HG03442 (cell line): ENCODE measurements around the gene KRTAP5-10.
"Not testable (repeated sequence)": the region's sequence is repeated elsewhere in the genome, so short reads cannot be mapped to it uniquely, and the experiment has no call there.

ENCODE experiments used
- ATAC-seq: cut with Tn5 transposase; IDR thresholded peaks from one replicate; pipeline ENCODE4 v1.9.1; 2021; ENCODE audit warnings: mild to moderate bottlenecking, moderate library complexity; ENCODE audit not compliant: unreplicated experiment

KRTAP5-10 gene

GRCh38 chr11:71571101-71571850 lies 5.9 kb downstream of the KRTAP5-10 start:
- not testable (repeated sequence) for ATAC-seq

- ATAC-seq: no peak
Measured at GRCh38 chr11:71572811-71573210, 7.4 kb downstream of the KRTAP5-10 start.

DNA sequence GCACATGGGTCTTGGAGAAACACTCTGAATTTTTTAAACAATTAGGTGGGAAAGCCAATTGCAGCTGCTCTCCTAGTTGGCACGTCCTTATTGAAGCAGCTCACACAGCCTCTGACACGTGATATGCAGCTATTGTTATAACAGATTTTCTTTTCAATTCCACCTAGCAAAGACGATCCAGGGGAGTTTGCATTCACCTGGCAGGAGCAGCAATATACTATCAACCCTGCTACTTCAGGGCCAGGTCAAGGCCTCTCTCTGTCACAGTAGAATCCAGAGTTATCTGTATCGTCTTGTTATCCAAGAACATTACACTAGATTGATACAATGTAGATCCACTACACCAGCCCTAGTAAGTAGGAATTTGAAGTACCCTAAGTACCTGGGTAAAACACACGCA lies 9.1 kb downstream of the KRTAP5-10 start:
- ATAC-seq: no peak

DNA sequence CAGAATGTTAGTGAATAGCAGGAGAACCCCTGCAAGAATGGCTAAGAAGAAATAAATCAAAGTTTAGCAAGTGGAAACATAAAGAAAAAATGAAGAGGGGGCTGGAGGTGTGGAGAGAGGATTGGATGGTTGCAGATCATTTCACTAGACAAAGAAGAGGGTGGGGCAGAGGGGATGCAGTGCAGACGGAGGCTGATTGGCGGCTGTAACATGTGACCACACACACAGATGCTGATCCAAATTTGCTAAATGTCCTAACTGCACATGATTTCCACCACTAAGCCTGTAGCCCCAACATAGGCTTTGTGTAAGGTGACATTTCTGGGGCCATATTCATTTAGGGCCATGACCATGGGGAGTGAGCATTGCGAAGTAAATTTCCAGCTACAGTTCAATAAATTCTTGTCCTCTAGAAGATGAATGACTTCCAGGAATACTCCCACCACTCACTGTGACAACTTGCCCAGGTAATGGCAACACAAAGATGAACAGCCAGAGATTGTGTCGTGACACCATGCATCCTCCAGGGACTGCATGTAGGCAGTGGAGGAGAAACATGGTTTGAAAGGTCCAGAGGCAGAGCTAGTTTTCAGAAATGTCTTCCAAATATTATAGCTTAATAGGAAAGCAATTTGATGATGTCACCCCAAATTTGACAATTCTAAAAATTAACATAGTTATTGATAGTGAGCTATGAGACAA lies 10.5 kb downstream of the KRTAP5-10 start:
- no peak for ATAC-seq

- not testable (repeated sequence) for ATAC-seq
Measured at GRCh38 chr11:71576688-71577465, 11.5 kb downstream of the KRTAP5-10 start.

GRCh38 chr11:71577469-71578004 lies 12.2 kb downstream of the KRTAP5-10 start:
- ATAC-seq: no peak

DNA sequence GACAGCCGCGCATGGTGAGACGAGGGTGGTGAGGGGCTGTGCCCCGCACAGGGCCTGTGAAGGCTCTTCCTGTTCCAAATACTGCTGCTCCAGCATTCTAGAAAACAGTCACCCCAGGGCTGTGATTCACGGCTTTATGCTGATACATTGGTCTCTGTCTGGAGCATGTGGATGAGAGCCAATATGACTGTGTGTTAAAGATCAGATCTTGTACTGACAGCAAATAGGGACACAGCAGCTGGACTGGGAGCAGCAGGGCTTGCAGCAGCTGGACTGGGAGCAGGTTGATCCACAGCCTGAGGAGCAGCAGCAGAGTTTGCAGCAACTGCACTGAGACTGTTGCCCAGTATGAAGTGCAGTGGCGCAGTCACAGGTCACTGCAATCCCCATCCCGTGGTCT lies 14.2 kb downstream of the KRTAP5-10 start:
- not testable (repeated sequence) for ATAC-seq

DNA sequence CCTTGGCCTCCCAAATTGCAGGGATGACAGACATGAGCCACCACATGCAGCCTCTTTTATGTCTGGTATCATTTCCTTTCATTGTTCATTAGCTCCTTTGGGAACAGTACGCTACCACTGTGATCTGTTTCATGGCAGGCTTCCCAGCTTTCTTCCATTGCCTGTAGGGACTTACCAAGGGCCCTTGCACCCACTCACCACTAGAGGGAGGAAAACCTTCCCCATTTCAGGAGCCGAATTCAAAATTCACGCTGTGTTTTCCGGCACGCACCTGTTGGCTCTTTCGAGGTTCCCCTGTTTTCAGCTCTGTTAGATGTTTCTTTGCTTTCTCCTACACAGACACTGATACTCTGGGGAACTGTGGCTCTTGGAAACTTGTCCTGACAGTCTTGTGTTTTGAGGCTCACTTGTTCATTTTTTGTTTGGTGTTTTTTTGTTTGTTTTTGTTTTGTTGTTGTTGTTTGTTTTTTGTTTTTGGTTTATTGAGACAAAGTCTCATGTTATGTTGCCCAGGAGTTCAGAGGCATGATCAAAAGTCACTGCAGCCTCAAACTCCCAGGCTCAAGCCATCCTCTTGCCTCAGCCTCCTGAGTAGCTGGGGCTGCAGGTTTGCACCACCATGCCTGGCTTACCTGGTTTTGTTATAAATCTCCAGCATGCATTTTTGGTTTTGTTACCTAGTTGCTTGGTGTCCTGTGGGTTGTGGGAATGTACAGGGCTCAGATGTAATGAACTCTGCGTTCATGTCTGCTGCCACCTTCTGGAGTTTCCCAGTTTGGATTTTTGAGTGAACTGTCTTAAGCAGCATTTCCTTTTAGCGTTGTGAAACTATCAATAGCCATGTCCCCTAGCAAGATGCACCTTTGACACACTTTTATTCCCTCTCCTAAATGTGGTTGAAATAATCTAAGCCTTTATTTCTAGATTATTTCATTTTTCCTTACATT lies 15.0 kb downstream of the KRTAP5-10 start:
- no peak for ATAC-seq

DNA sequence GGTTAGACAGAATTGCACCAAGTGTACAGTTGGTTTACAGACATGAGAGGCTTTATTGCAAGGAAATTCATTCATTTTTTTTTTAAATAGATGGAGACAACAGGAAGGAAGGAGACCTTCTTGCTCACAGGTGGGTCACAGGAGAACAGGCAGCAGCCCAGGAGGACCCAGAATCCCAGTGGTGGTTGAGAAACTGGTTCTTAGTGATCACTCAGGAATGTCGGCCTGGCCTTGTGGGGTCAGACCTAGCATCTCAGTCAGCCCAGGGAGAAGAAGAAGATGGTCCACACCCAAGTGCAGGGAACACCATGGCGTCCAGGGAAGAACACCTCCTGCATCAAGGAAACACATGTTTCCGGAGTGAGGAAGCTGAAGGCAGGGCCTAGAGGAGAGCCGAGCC lies 16.5 kb downstream of the KRTAP5-10 start:
- no peak for ATAC-seq

DNA sequence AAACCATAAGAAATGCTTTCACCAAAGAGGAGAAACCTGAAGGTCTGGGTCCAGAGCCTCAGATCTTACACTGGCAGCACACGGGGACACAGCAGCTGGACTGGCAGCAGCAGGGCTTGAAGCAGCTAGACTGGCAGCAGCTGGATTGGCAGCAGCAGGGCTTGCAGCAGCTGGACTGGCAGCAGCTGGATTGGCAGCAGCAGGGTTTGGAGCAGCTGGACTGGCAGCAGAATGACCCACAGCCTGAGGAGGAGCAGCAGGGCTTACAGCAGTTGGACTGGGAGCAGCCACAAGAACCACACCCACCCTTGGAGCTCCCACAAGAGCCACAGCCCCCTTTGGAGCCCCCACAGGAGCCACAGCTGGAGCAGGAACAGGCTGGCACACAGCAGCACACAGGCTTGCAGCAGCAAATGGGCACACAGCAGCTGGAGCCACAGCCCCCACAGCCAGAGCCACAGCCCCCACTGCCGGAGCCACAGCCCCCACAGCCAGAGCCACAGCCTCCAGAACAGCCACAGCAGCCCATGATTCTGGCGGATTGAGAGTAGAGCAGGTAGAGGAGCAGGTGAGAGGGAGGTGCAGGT lies 17.0 kb downstream of the KRTAP5-10 start, which contains the start of gene KRTAP5-11:
KRTAP5-11 (minus strand) TSS at position 567 of the 587 bp plus-strand sequence; CDS start at position 529, 38 bp downstream.
- ATAC-seq: no peak

- not testable (repeated sequence) for ATAC-seq
Measured at GRCh38 chr11:71582969-71583368, 17.6 kb downstream of the KRTAP5-10 start.

- not testable (repeated sequence) for ATAC-seq
Measured at GRCh38 chr11:71585673-71586072, 20.3 kb downstream of the KRTAP5-10 start.

DNA sequence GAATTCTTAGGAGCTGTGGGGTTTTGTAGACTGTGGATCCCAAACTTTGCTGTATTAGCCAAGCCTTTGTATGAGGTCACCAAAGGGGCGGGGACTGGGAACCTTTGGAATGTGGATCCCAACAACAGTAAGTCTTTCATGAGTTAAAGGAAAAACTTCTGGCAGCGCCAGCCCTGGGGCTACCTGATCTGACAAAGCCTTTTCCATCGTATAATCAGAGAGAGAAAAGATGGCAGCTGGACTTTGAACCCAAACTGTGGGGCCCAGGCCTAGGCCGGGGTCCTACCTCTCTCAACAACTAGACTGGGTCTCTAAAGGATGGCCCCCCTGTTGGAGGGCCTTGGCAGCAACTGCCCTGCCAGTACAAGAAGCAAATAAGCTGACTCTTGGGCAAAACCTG lies 23.0 kb downstream of the KRTAP5-10 start:
- not testable (repeated sequence) for ATAC-seq

- not testable (repeated sequence) for ATAC-seq
Measured at GRCh38 chr11:71588822-71589545, 23.6 kb downstream of the KRTAP5-10 start.

DNA sequence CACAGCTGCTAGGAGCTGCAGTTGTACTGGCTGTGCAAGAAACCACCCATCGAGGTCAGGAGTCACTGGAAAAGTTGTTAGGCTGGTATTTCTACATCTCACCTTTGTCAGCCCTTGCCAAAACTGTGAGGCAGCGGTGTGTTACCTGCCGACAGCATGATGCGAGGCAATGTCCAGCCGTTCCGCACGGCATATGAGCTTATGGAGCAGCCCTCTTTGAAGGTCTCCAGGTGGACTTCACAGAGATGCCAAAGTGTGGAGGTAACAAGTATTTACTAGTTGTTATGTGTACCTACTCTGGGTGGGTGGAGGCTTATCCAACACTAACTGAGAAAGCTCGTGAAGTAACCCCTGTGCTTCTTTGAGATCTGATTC lies 24.2 kb downstream of the KRTAP5-10 start:
- not testable (repeated sequence) for ATAC-seq

DNA sequence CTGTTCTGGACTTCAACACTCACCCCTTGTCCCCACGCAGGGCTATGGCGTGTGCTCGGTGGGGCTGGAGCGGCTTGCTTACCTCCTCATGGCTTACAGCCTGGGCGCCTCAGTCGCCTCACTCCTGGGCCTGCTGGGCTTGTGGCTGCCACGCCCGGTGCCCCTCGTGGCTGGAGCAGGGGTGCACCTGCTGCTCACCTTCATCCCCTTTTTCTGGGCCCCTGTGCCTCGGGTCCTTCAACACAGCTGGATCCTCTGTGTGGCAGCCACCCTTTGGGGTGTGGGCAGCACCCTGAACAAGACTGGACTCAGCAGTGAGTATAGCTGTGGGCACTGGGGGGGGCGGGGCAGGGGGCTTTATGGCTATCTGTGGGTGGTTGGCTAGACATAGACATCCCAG lies 37.9 kb downstream of the KRTAP5-10 start:
- ATAC-seq: not testable (repeated sequence)

GRCh38 chr11:71604798-71605488 lies 39.6 kb downstream of the KRTAP5-10 start:
- ATAC-seq: not testable (repeated sequence)

DNA sequence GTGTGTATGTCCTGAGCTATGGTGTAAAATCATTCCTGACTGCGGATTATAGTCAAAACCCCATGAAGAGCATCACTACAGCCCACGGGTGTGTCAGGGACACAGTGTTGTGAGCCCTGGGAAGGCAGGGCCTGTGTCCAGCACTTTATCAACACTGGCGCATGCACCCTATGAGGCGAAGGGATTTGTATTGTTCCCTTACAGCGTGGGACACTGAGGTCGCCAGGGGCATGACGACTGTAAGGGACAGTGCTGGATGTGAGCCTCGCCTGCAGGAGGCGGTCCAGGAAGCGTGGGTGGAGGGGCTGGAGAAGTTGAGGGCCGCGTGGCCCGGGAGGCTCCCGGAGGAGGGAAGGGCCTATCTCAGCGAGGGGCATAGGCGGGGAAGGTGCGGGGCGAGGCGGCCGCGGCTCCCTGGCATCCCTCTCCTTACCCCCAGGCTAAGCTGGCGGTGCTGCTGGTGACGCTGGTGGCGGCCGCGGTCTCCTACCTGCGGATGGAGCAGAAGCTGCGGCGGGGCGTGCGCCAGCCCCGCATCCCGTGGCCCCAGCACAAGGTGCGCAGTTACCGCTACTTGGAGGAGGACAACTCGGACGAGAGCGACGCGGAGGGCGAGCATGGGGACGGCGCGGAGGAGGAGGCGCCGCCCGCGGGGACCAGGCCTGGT lies 41.6 kb downstream of the KRTAP5-10 start:
- not testable (repeated sequence) for ATAC-seq
